WI38 (cell line): ENCODE measurements around the gene RAB4B.

Experiments used
- H3K4me3 ChIP-seq: 2 replicates; pipeline ENCODE4 v1.5.1; 2011; ENCODE audit warnings: low read depth, mild to moderate bottlenecking, control low read depth, low read length
- CTCF ChIP-seq: IDR thresholded peaks from 2 replicates; pipeline ENCODE4 v1.5.1; 2012; ENCODE audit warnings: low read depth, mild to moderate bottlenecking, control low read depth, low read length

The RAB4B gene

GRCh38 chr19:40739030-40739839 is 38.8 kb upstream of the RAB4B start:
- TF ChIP-seq CTCF = no peak
- H3K4me3 ChIP-seq = no peak overlapping the region

- H3K4me3 ChIP-seq = no peak overlapping the region
- TF ChIP-seq CTCF = no peak
Measured at GRCh38 chr19:40739871-40740703, 38.0 kb upstream of the RAB4B start.

- TF ChIP-seq CTCF = no peak
- no peak overlapping the region for H3K4me3 ChIP-seq
Measured at GRCh38 chr19:40740747-40741146, 37.3 kb upstream of the RAB4B start.

GRCh38 chr19:40741527-40742390 is 36.3 kb upstream of the RAB4B start:
- no peak for TF ChIP-seq CTCF
- no peak overlapping the region for H3K4me3 ChIP-seq

GRCh38 chr19:40742477-40742876 is 35.6 kb upstream of the RAB4B start:
- TF ChIP-seq CTCF = no peak

GRCh38 chr19:40742886-40743285 is 35.2 kb upstream of the RAB4B start:
- no peak for TF ChIP-seq CTCF
- no peak overlapping the region for H3K4me3 ChIP-seq

More at GRCh38 chr19:40742477-40742876, 35.6 kb upstream of the RAB4B start:
- H3K4me3 ChIP-seq = no peak overlapping the region
